ENCODE data around the gene LYPLA2. TPM values are rescaled to one million over a fixed set of nuclear protein-coding genes. Genes with fewer than 3 reads are reported as not detected.

The LYPLA2 gene
- total and polyA plus RNA-seq, 2 of the 4 experiments (the other 2 are of a cell fraction) = 44.3 to 78.6 TPM

DNA sequence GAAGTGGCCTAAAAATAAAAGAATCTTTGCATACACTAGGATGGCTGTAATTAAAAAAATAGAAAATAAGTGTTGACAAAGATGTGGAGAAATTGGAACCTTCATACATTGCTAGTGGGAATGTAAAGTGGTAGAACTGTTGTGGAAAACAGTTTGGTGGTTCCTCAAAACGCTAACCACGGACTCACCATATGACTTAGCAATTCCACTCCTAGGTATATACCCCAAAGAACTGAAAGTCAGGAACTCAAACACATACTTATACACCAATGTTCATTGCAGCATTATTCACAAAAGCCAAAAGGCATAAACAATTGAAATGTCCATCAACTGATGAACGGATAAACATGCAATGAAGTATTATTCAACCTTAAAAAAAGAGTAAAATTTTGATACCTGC is 45.1 kb downstream of the LYPLA2 start:
- Histone ChIP-seq H3K4ac (ENCODE audit: low read depth, low read length) (no peak overlapping the region), H3K27me3 (ENCODE audit: control insufficient read depth, insufficient read depth, low read length) (peaks cover 13% of the 10 kb centered on the region), H3K4me2 (ENCODE audit: low read depth, low read length) (no peak overlapping the region), H3K4me3 (ENCODE audit: insufficient read depth, low read depth, low read length) (no peak overlapping the region), H3K9ac (ENCODE audit: low read depth, low read length) (no peak overlapping the region), H3K18ac (ENCODE audit: low read depth, low read length) (no peak overlapping the region), H4K8ac (ENCODE audit: low read depth in 2 of 2, low read length in 2 of 2) (no peak overlapping the region), H3K14ac (replicated peaks; ENCODE audit: low read depth, low read length) (no peak overlapping the region), H3K36me3 (ENCODE audit: control insufficient read depth, insufficient read depth, low read length) (no peaks in the 10 kb centered on the region), H2AK9ac (replicated peaks; ENCODE audit: low read depth, low read length, poor library complexity) (no peak overlapping the region), H3K27ac (ENCODE audit: insufficient read depth, low read length) (no peak overlapping the region), H3K23ac (ENCODE audit: low read depth, low read length) (no peak overlapping the region), H3K9me1 (ENCODE audit: insufficient read depth, low read length) (no peaks in the 10 kb centered on the region), H3K9me3 (ENCODE audit: control insufficient read depth, insufficient read depth, low read length) (no peaks in the 10 kb centered on the region), H2BK120ac (ENCODE audit: low read depth, low read length) (no peak overlapping the region), H2BK20ac (ENCODE audit: low read depth, low read length) (no peak overlapping the region), H4K91ac (ENCODE audit: insufficient read depth, low read depth, low read length) (no peak overlapping the region), H2BK15ac (ENCODE audit: low read depth, low read length) (no peak overlapping the region), H2AFZ (replicated peaks; ENCODE audit: low read length, poor library complexity) (no peak overlapping the region), H4K20me1 (ENCODE audit: insufficient read depth, low read length) (no peaks in the 10 kb centered on the region), H3K4me1 (ENCODE audit: control insufficient read depth, insufficient read depth, low read length) (no peaks in the 10 kb centered on the region), H3K56ac (ENCODE audit: extremely low read depth, insufficient read depth, low read length) (no peak overlapping the region), H3K79me1 (ENCODE audit: low read depth in 1 of 2, low read length in 2 of 2) (no peaks in the 10 kb centered on the region), H4K5ac (ENCODE audit: low read depth, low read length) (no peak overlapping the region), H2BK5ac (ENCODE audit: low read depth, low read length, poor library complexity, severe bottlenecking) (no peak overlapping the region), H2AK5ac (ENCODE audit: low read depth, low read length) (no peak overlapping the region)
- dilution Hi-C loops (cut with HindIII; ENCODE audit: low sequenced_read_pairs, unreplicated experiment) = no loop called here
- intact Hi-C loops (cut with micrococcal nuclease) = no loop called here
- ATAC-seq (ENCODE audit: low read depth) = no peak
- BruUV-seq (replicated peaks) = no TSS peak
- ChIA-PET CTCF (no interaction called here), POLR2A (ENCODE audit: unreplicated experiment) (no interaction called here)
- DNase-seq = no peak
- no CpG with 5 or more reads among the region's 3 CpGs for WGBS, 2 experiments (ENCODE audit: extremely low coverage in 2 of 2, insufficient read length in 1 of 2)
- in situ Hi-C loops (cut with MboI; ENCODE audit: low sequenced_read_pairs) = no loop called here
- TF ChIP-seq NFE2L2 (IDR thresholded peaks at IDR 0.05; ENCODE audit: low read depth, low read length) = no peak
- no peak for TF ChIP-seq SMC3 (IDR thresholded peaks at IDR 0.05; ENCODE audit: low read depth, low read length)
- TF ChIP-seq RAD21 (IDR thresholded peaks at IDR 0.05; ENCODE audit: low read length) = no peak
- TF ChIP-seq RFX5 (IDR thresholded peaks at IDR 0.05; ENCODE audit: low read depth, low read length) = no peak
- no peak for TF ChIP-seq CEBPB (IDR thresholded peaks at IDR 0.05; ENCODE audit: low read depth, low read length)
- TF ChIP-seq MAFK (IDR thresholded peaks at IDR 0.05; ENCODE audit: low read depth, low read length) = no peak
- no peak for TF ChIP-seq RCOR1 (IDR thresholded peaks at IDR 0.05; ENCODE audit: insufficient replicate concordance, low read length)
- no peak for TF ChIP-seq MAZ (IDR thresholded peaks at IDR 0.05; ENCODE audit: borderline replicate concordance, low read depth, low read length)
- no peak for TF ChIP-seq ELK1 (IDR thresholded peaks at IDR 0.05; ENCODE audit: borderline replicate concordance, low read depth, low read length)
- TF ChIP-seq CTCF (conservative IDR thresholded peaks at IDR 0.05; ENCODE audit: low read depth, low read length) = no peak
- TF ChIP-seq FOS (IDR thresholded peaks at IDR 0.05; ENCODE audit: low read depth, low read length) = no peak
- no peak for TF ChIP-seq BHLHE40 (IDR thresholded peaks at IDR 0.05; ENCODE audit: low read depth, low read length)
- TF ChIP-seq CHD1 (IDR thresholded peaks at IDR 0.05; ENCODE audit: low read depth, low read length) = no peak
- TF ChIP-seq, protein P1, sequence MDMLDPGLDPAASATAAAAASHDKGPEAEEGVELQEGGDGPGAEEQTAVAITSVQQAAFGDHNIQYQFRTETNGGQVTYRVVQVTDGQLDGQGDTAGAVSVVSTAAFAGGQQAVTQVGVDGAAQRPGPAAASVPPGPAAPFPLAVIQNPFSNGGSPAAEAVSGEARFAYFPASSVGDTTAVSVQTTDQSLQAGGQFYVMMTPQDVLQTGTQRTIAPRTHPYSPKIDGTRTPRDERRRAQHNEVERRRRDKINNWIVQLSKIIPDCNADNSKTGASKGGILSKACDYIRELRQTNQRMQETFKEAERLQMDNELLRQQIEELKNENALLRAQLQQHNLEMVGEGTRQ (IDR thresholded peaks at IDR 0.05; ENCODE audit: low read depth, low read length) = no peak
- TF ChIP-seq MXI1 (IDR thresholded peaks at IDR 0.05; ENCODE audit: borderline replicate concordance, low read depth, low read length) = no peak
- TF ChIP-seq POLR2A (IDR thresholded peaks at IDR 0.05; ENCODE audit: low read depth, low read length) = no peak

Data from IMR-90 (cell line).